OCI-LY7 (cell line): Measurements from ENCODE around the gene SCARB1. TPM values are rescaled to one million over a fixed set of nuclear protein-coding genes. Genes with fewer than 3 reads are reported as not detected.

Experiments
- BruUV-seq: library from RNA; stranded (reverse); fragments of 400-500 nt; replicated peaks from 2 replicates; lab custom pipeline; 2021; lab: Mats Ljungman, UMichigan
- CTCF ChIA-PET: fragments of 300-600 bp; sonication (Branson Sonifier 250); formaldehyde crosslinking; loops from one replicate; lab custom pipeline; 2022; ENCODE audit warnings: antibody characterized with exemption; ENCODE audit not compliant: unreplicated experiment; lab: Charles Lee
- POLR2A ChIA-PET: fragments of 300-600 bp; sonication (Branson Sonifier 250); formaldehyde crosslinking; loops from one replicate; lab custom pipeline; 2022; ENCODE audit warnings: antibody characterized with exemption; lab: Charles Lee
- DNase-seq: peaks from one replicate; pipeline ENCODE4 v3.0.0-alpha.2; 2015; ENCODE audit warnings: low spot score
- H2AFZ ChIP-seq: fragments of 200-600 bp; sonication (generic), shearing (Covaris generic); 2 replicates; pipeline ENCODE4 v1.6.1; 2014; ENCODE audit warnings: mild to moderate bottlenecking, antibody characterized with exemption, low read length, moderate library complexity
- H3K27ac ChIP-seq: fragments of 200-600 bp; sonication (generic); 2 replicates; pipeline ENCODE4 v1.5.1; 2014; ENCODE audit warnings: mixed run types, low read depth, mild to moderate bottlenecking, moderate library complexity, low read length, inconsistent platforms; ENCODE audit not compliant: poor library complexity, severe bottlenecking
- H3K36me3 ChIP-seq: fragments of 200-600 bp; sonication (generic); 2 replicates; pipeline ENCODE4 v1.6.1; 2014; ENCODE audit warnings: mild to moderate bottlenecking, antibody characterized with exemption, low read length, moderate library complexity, mixed read lengths; ENCODE audit not compliant: insufficient read depth
- H3K4me1 ChIP-seq: fragments of 200-600 bp; sonication (generic); 2 replicates; pipeline ENCODE4 v1.5.1; 2014; ENCODE audit warnings: mild to moderate bottlenecking, low read length; ENCODE audit not compliant: insufficient read depth, poor library complexity, severe bottlenecking
- H3K4me2 ChIP-seq: fragments of 200-600 bp; sonication (generic); 2 replicates; pipeline ENCODE4 v1.6.1; 2014; ENCODE audit warnings: mild to moderate bottlenecking, low read length
- H3K4me3 ChIP-seq: fragments of 200-600 bp; sonication (generic); 2 replicates; pipeline ENCODE4 v1.5.1; 2014; ENCODE audit warnings: mild to moderate bottlenecking, low read depth, low read length; ENCODE audit not compliant: poor library complexity, severe bottlenecking
- H3K79me2 ChIP-seq: fragments of 200-600 bp; sonication (generic); 2 replicates; pipeline ENCODE4 v1.6.1; 2016; ENCODE audit warnings: low read depth, mild to moderate bottlenecking, low read length, moderate library complexity, mixed read lengths; ENCODE audit not compliant: insufficient read depth
- H3K9me2 ChIP-seq: fragments of 200-600 bp; sonication (generic); 2 replicates; pipeline ENCODE4 v1.6.1; 2016; ENCODE audit warnings: mild to moderate bottlenecking, low read length, mixed read lengths; ENCODE audit not compliant: insufficient read depth
- H3K9me3 ChIP-seq: fragments of 200-600 bp; sonication (generic); 2 replicates; pipeline ENCODE4 v1.6.1; 2014; ENCODE audit warnings: mild to moderate bottlenecking, mixed run types, low read length, mixed read lengths
- H4K20me1 ChIP-seq: fragments of 200-600 bp; sonication (generic); 2 replicates; pipeline ENCODE4 v1.6.1; 2014; ENCODE audit warnings: mild to moderate bottlenecking, antibody characterized with exemption, low read length, moderate library complexity, mixed read lengths; ENCODE audit not compliant: insufficient read depth
- CTCF ChIP-seq: fragments of 200-600 bp; sonication (generic); conservative IDR thresholded peaks from 2 replicates; pipeline ENCODE4 v1.5.1; 2014; ENCODE audit warnings: mild to moderate bottlenecking, antibody characterized with exemption, low read length, moderate library complexity, mixed read lengths
- EZH2phosphoT487 ChIP-seq: fragments of 200-600 bp; sonication (generic); IDR thresholded peaks from 2 replicates; pipeline ENCODE4 v1.6.1; 2018; ENCODE audit warnings: low read depth, borderline replicate concordance, mild to moderate bottlenecking, mixed run types, antibody characterized with exemption, low read length, moderate library complexity, mixed read lengths
- intact Hi-C: fragments of 100-400 bp; cut with micrococcal nuclease; formaldehyde crosslinking; loops from one replicate; pipeline ENCODE4 v1.10.0; 2022; ENCODE audit not compliant: unreplicated experiment
- total RNA-seq, 2 experiments: library from RNA; depleted of rRNA in 1 of 2; stranded (reverse); fragments of >200 nt in 1 of 2; shearing (Covaris generic) in 1 of 2; gene quantifications; 2 replicates each; pipeline ENCODE4 v1.2.3, GENCODE V29; 2014 to 2022

SCARB1 gene
- total RNA-seq, 2 experiments from 2014 or later = 42.9 to 112 TPM

- Histone ChIP-seq H3K9me3 (no peaks in the 10 kb centered on the region), H3K36me3 (no peaks in the 10 kb centered on the region), H3K27ac (no peak overlapping the region), H3K79me2 (no peaks in the 10 kb centered on the region), H3K4me3 (no peak overlapping the region), H2AFZ (no peak overlapping the region), H3K4me1 (no peaks in the 10 kb centered on the region), H3K4me2 (no peak overlapping the region), H3K9me2 (no peaks in the 10 kb centered on the region), H4K20me1 (no peaks in the 10 kb centered on the region)
- TF ChIP-seq CTCF (no peak), EZH2phosphoT487 (no peak)
- DNase-seq = no peak
- POLR2A ChIA-PET = interaction anchor here (0.5 to 0.6 kb wide), 2 partner anchors 412 to 1396 kb away, joined by 3 read pairs; no protein-coding TSS in a partner anchor
- CTCF ChIA-PET = no interaction called here
- intact Hi-C loops = no loop called here
- BruUV-seq = no TSS peak
These were observed 105.1 kb downstream of the SCARB1 start for GRCh38 chr12:124758266-124759220.

- no peaks in the 10 kb centered on the region for H3K36me3 ChIP-seq
- BruUV-seq = no TSS peak
- no peaks in the 10 kb centered on the region for H4K20me1 ChIP-seq
- ChIA-PET CTCF (no interaction called here), POLR2A (interaction anchor here (0.6 kb wide), 1 partner anchor 69 kb away, joined by 3 read pairs; no protein-coding TSS in a partner anchor)
- H3K4me1 ChIP-seq = no peaks in the 10 kb centered on the region
- TF ChIP-seq CTCF = no peak
- no peak for TF ChIP-seq EZH2phosphoT487
- H3K4me2 ChIP-seq = no peak overlapping the region
- intact Hi-C loops = no loop called here
- no peaks in the 10 kb centered on the region for H3K9me2 ChIP-seq
- H3K9me3 ChIP-seq = no peaks in the 10 kb centered on the region
- no peak for DNase-seq
- no peaks in the 10 kb centered on the region for H3K79me2 ChIP-seq
- H2AFZ ChIP-seq = no peak overlapping the region
- H3K4me3 ChIP-seq = no peak overlapping the region
- H3K27ac ChIP-seq = no peak overlapping the region
These were observed 106.3 kb downstream of the SCARB1 start for GRCh38 chr12:124757329-124757728.

- Histone ChIP-seq H3K4me2 (no peak overlapping the region), H2AFZ (no peak overlapping the region), H3K9me3 (no peaks in the 10 kb centered on the region), H3K4me3 (no peak overlapping the region), H3K79me2 (no peaks in the 10 kb centered on the region), H3K4me1 (no peaks in the 10 kb centered on the region), H3K36me3 (no peaks in the 10 kb centered on the region), H3K9me2 (no peaks in the 10 kb centered on the region), H4K20me1 (no peaks in the 10 kb centered on the region), H3K27ac (no peak overlapping the region)
- TF ChIP-seq EZH2phosphoT487 = no peak
- no peak for TF ChIP-seq CTCF
- intact Hi-C loops = no loop called here
- DNase-seq = no peak
- ChIA-PET CTCF (no interaction called here), POLR2A (no interaction called here)
- BruUV-seq = no TSS peak
These were observed 106.9 kb downstream of the SCARB1 start for GRCh38 chr12:124756760-124757159.
